H9 (cell line): Measurements from ENCODE around the gene CHRNA3. TPM values are rescaled to one million over a fixed set of nuclear protein-coding genes. Genes with fewer than 3 reads are reported as not detected.

Source experiments
- DNase-seq: peaks from one replicate; pipeline ENCODE4 v3.0.0-alpha.2; 2017
- H2AFZ ChIP-seq: one replicate; pipeline ENCODE4 v1.6.1; 2013; ENCODE audit warnings: mild to moderate bottlenecking, low read length, control low read depth, moderate library complexity
- H2AK5ac ChIP-seq: 2 replicates; pipeline ENCODE4 v1.6.1; 2013; ENCODE audit warnings: low read length, control low read depth, mixed read lengths; ENCODE audit not compliant: insufficient read length
- H2BK120ac ChIP-seq: one replicate; pipeline ENCODE4 v1.6.1; 2013; ENCODE audit warnings: low read depth, mild to moderate bottlenecking, low read length, control low read depth, inconsistent platforms; ENCODE audit not compliant: poor library complexity, severe bottlenecking
- H2BK12ac ChIP-seq: 2 replicates; pipeline ENCODE4 v1.6.1; 2013; ENCODE audit warnings: low read length, control low read depth, mixed read lengths, low read depth; ENCODE audit not compliant: insufficient read length
- H2BK15ac ChIP-seq: 2 replicates; pipeline ENCODE4 v1.6.1; 2013; ENCODE audit warnings: low read depth, low read length, control low read depth
- H2BK20ac ChIP-seq: one replicate; pipeline ENCODE4 v1.6.1; 2013; ENCODE audit warnings: low read depth, mild to moderate bottlenecking, low read length, control low read depth, inconsistent platforms; ENCODE audit not compliant: poor library complexity, severe bottlenecking
- H2BK5ac ChIP-seq: 2 replicates; pipeline ENCODE4 v1.6.1; 2013; ENCODE audit warnings: low read length, control low read depth, mixed read lengths; ENCODE audit not compliant: insufficient read length
- H3K14ac ChIP-seq: 2 replicates; pipeline ENCODE4 v1.6.1; 2013; ENCODE audit warnings: low read length, control low read depth; ENCODE audit not compliant: insufficient read depth
- H3K18ac ChIP-seq: 2 replicates; pipeline ENCODE4 v1.6.1; 2013; ENCODE audit warnings: low read depth, mild to moderate bottlenecking, mixed read lengths, low read length, control low read depth; ENCODE audit not compliant: insufficient read length
- H3K23ac ChIP-seq: 2 replicates; pipeline ENCODE4 v1.6.1; 2013; ENCODE audit warnings: low read length, control low read depth, mixed read lengths, low read depth; ENCODE audit not compliant: insufficient read length
- H3K23me2 ChIP-seq: 2 replicates; pipeline ENCODE4 v1.6.1; 2013; ENCODE audit warnings: low read depth, mild to moderate bottlenecking, mixed read lengths, low read length, control low read depth; ENCODE audit not compliant: insufficient read length, poor library complexity, severe bottlenecking
- H3K27ac ChIP-seq: 2 replicates; pipeline ENCODE4 v1.5.1; 2013; ENCODE audit warnings: low read length, control low read depth, mixed read lengths, low read depth; ENCODE audit not compliant: insufficient read length
- H3K27me3 ChIP-seq: 2 replicates; pipeline ENCODE4 v1.6.1; 2013; ENCODE audit warnings: low read length, control low read depth, inconsistent platforms; ENCODE audit not compliant: insufficient read depth
- H3K4ac ChIP-seq: 2 replicates; pipeline ENCODE4 v1.6.1; 2013; ENCODE audit warnings: low read depth, mild to moderate bottlenecking, control low read depth, inconsistent platforms, low read length, moderate library complexity
- H3K4me1 ChIP-seq: 2 replicates; pipeline ENCODE4 v1.6.1; 2013; ENCODE audit warnings: low read length, control low read depth, inconsistent platforms; ENCODE audit not compliant: insufficient read depth
- H3K4me2 ChIP-seq: 2 replicates; pipeline ENCODE4 v1.6.1; 2013; ENCODE audit warnings: low read length, control low read depth, mixed read lengths; ENCODE audit not compliant: insufficient read length, insufficient read depth
- H3K56ac ChIP-seq: 2 replicates; pipeline ENCODE4 v1.6.1; 2013; ENCODE audit warnings: low read depth, mild to moderate bottlenecking, mixed read lengths, low read length, control low read depth; ENCODE audit not compliant: insufficient read length
- H3K79me1 ChIP-seq: 2 replicates; pipeline ENCODE4 v1.6.1; 2013; ENCODE audit warnings: low read depth, mild to moderate bottlenecking, moderate library complexity, low read length, control low read depth, inconsistent platforms; ENCODE audit not compliant: insufficient read depth, poor library complexity, severe bottlenecking
- H3K79me2 ChIP-seq: 2 replicates; pipeline ENCODE4 v1.6.1; 2013; ENCODE audit warnings: low read length, control low read depth, inconsistent platforms; ENCODE audit not compliant: insufficient read depth
- H3K9ac ChIP-seq: 2 replicates; pipeline ENCODE4 v1.6.1; 2013; ENCODE audit warnings: low read length, control low read depth, mixed read lengths; ENCODE audit not compliant: insufficient read length; ENCODE audit errors: extremely low read depth
- H3K9me3 ChIP-seq: one replicate; pipeline ENCODE4 v1.6.1; 2013; ENCODE audit warnings: low read depth, low read length, inconsistent platforms; ENCODE audit not compliant: control insufficient read depth
- H3T11ph ChIP-seq: one replicate; pipeline ENCODE4 v1.6.1; 2013; ENCODE audit warnings: mild to moderate bottlenecking, low read length, control low read depth, inconsistent platforms
- H4K20me1 ChIP-seq: one replicate; pipeline ENCODE4 v1.6.1; 2013; ENCODE audit not compliant: control insufficient read depth, insufficient read length, insufficient read depth
- H4K5ac ChIP-seq: 2 replicates; pipeline ENCODE4 v1.6.1; 2013; ENCODE audit warnings: low read depth, mild to moderate bottlenecking, mixed read lengths, low read length, control low read depth; ENCODE audit not compliant: insufficient read length
- H4K8ac ChIP-seq: replicated peaks from 2 replicates; pipeline ENCODE4 v1.6.1; 2013; ENCODE audit warnings: low read length, control low read depth, mixed read lengths, low read depth; ENCODE audit not compliant: insufficient read length
- H4K91ac ChIP-seq: 2 replicates; pipeline ENCODE4 v1.6.1; 2013; ENCODE audit warnings: low read depth, mild to moderate bottlenecking, moderate library complexity, mixed read lengths, low read length, control low read depth; ENCODE audit not compliant: insufficient read length
- H3K27ac Mint-ChIP-seq, 3 experiments: 2 replicates in 2 of 3; 3 replicates in 1 of 3; pipeline ENCODE4 v1.8.0; 2020 to 2021; ENCODE audit warnings: mixed read lengths in 3 of 3, mild to moderate bottlenecking in 1 of 3, moderate library complexity in 1 of 3
- H3K27me3 Mint-ChIP-seq: 2 replicates; pipeline ENCODE4 v1.8.0; 2021; ENCODE audit warnings: low read depth, mild to moderate bottlenecking, moderate library complexity, mixed read lengths
- H3K36me3 Mint-ChIP-seq, 3 experiments: 2 replicates in 2 of 3; 3 replicates in 1 of 3; pipeline ENCODE4 v1.8.0; 2020 to 2021; ENCODE audit warnings: low read depth in 3 of 3, mixed read lengths in 3 of 3; ENCODE audit not compliant: insufficient read depth in 1 of 3
- H3K4me1 Mint-ChIP-seq, 2 experiments: 2 replicates each; pipeline ENCODE4 v1.8.0; 2020; ENCODE audit warnings: mixed read lengths in 2 of 2
- H3K4me3 Mint-ChIP-seq, 2 experiments: 2 replicates in 1 of 2; 3 replicates in 1 of 2; pipeline ENCODE4 v1.8.0; 2020 to 2021; ENCODE audit warnings: mild to moderate bottlenecking in 2 of 2, mixed read lengths in 2 of 2, moderate library complexity in 1 of 2
- H3K9me3 Mint-ChIP-seq, 2 experiments: 2 replicates in 1 of 2; 3 replicates in 1 of 2; pipeline ENCODE4 v1.8.0; 2020; ENCODE audit warnings: mild to moderate bottlenecking in 2 of 2, mixed read lengths in 2 of 2, moderate library complexity in 1 of 2
- CTCF ChIP-seq: fragments of 200-600 bp; sonication (generic); conservative IDR thresholded peaks from 3 replicates; pipeline ENCODE4 v1.8.0; 2021; ENCODE audit warnings: antibody characterized with exemption, mild to moderate bottlenecking
- WGBS: extraction: QIAGEN DNeasy Blood & Tissue Kit; methylation state at CpG from one replicate; pipeline ENCODE4 v1.1.7; 2013; ENCODE audit warnings: missing lambda C conversion rate, low lambda C conversion rate, mixed read lengths; ENCODE audit not compliant: insufficient read length; ENCODE audit errors: extremely low coverage; 5-methylcytosine and 5-hydroxymethylcytosine counted together
- total RNA-seq: library from RNA; stranded (reverse); gene quantifications from 2 replicates; pipeline ENCODE4 v1.2.1, GENCODE V29; 2021

Gene CHRNA3
- total RNA-seq, 1 experiment from 2014 or later, result 0.81 TPM

GRCh38 chr15:78634210-78635145 lies 13.7 kb upstream of the CHRNA3 start:
- Histone ChIP-seq H3K18ac (no peak overlapping the region), H3K79me1 (no peaks in the 10 kb centered on the region), H3K9ac (no peak overlapping the region), H3K4me2 (no peak overlapping the region), H4K8ac (no peak overlapping the region), H3K79me2 (no peaks in the 10 kb centered on the region), H2BK12ac (no peak overlapping the region), H2BK20ac (no peak overlapping the region), H3K23me2 (no peaks in the 10 kb centered on the region), H2BK120ac (no peak overlapping the region), H2BK5ac (no peak overlapping the region), H2BK15ac (no peak overlapping the region), H3T11ph (no peak overlapping the region), H2AK5ac (no peak overlapping the region), H3K14ac (no peak overlapping the region; the same call in 1 of the 2 replicates), H3K56ac (no peak overlapping the region), H2AFZ (no peak overlapping the region), H4K5ac (no peak overlapping the region), H3K23ac (no peak overlapping the region), H3K4ac (no peak overlapping the region), H3K4me1 (no peaks in the 10 kb centered on the region), H4K91ac (no peak overlapping the region), H3K27me3 (no peaks in the 10 kb centered on the region), H4K20me1 (no peaks in the 10 kb centered on the region), H3K9me3 (no peaks in the 10 kb centered on the region), H3K27ac (no peak overlapping the region)
- WGBS, result no CpG with 5 or more reads among the region's 12 CpGs
- TF ChIP-seq CTCF, result no peak
- peaks cover 0 to 13% (median 4%) of the 10 kb centered on the region in 3 experiments; a peak in 4 of 7 replicates for H3K36me3 Mint-ChIP-seq
- H3K9me3 Mint-ChIP-seq, result no peaks in the 10 kb centered on the region; a peak in 4 of 5 replicates
- no peak for DNase-seq
- peaks cover 14% of the 10 kb centered on the region for H3K27me3 Mint-ChIP-seq
- H3K4me1 Mint-ChIP-seq, result peaks cover 4 to 8% of the 10 kb centered on the region in 2 experiments; a peak in 2 of 4 replicates
- H3K27ac Mint-ChIP-seq, result peak overlapping the region in 1 of 3 experiments; percentile 84; a peak in 1 of 7 replicates
- no peak overlapping the region for H3K4me3 Mint-ChIP-seq
